ENCODE results near the gene SIM2.

Gene SIM2

DNA sequence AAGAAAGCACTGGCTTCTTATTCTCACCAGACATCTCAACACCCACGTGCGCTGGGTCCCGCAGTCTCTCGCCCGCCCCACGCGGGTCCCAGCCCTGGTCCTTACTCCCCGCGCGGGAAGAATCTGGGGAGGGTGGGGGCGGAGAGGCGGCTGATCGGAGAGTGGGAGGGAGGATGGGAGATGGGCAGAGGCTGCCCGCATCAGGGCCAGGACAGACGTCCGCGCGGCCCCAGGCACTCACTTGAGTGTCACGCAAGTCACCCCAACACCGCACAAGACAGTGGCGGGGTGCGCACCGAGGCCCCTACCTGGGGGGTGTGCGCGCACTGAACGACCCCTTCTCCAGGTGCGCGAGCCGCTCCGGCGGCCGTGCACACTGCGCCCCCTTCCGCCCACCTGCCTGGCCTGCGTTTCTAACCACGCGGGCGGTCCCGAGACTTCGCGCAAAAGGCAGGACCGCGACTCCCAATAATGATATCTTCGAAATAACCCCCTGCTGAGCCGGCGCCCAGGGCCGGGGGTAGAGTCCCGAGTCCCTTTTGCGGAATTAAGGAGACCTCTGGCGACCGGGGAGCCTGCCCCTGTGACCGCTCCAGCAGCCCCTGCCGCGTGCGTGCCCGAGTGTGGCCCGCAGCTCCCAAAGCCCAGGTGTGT is 6.0 kb upstream of the SIM2 start:
- peak; percentile 41 for DNase-seq (ENCODE audit: low spot score)
- in situ Hi-C loops (cut with MboI; ENCODE audit: low sequenced_read_pairs, unreplicated experiment), result no loop called here
- TF ChIP-seq, protein P1, sequence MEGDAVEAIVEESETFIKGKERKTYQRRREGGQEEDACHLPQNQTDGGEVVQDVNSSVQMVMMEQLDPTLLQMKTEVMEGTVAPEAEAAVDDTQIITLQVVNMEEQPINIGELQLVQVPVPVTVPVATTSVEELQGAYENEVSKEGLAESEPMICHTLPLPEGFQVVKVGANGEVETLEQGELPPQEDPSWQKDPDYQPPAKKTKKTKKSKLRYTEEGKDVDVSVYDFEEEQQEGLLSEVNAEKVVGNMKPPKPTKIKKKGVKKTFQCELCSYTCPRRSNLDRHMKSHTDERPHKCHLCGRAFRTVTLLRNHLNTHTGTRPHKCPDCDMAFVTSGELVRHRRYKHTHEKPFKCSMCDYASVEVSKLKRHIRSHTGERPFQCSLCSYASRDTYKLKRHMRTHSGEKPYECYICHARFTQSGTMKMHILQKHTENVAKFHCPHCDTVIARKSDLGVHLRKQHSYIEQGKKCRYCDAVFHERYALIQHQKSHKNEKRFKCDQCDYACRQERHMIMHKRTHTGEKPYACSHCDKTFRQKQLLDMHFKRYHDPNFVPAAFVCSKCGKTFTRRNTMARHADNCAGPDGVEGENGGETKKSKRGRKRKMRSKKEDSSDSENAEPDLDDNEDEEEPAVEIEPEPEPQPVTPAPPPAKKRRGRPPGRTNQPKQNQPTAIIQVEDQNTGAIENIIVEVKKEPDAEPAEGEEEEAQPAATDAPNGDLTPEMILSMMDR (IDR thresholded peaks at IDR 0.05; ENCODE audit: borderline replicate concordance, control extremely low read depth, extremely low read depth, insufficient read depth, missing control alignments), result peak; percentile 3

GRCh38 chr21:36693489-36694030 is 5.4 kb upstream of the SIM2 start:
- in situ Hi-C loops (cut with MboI; ENCODE audit: low sequenced_read_pairs, unreplicated experiment), result no loop called here
- DNase-seq (ENCODE audit: low spot score), result peak; percentile 26

GRCh38 chr21:36694031-36694515 is 4.8 kb upstream of the SIM2 start:
- in situ Hi-C loops (cut with MboI; ENCODE audit: low sequenced_read_pairs, unreplicated experiment), result no loop called here
- TF ChIP-seq, protein P1 (IDR thresholded peaks at IDR 0.05; ENCODE audit: borderline replicate concordance, control extremely low read depth, extremely low read depth, insufficient read depth, missing control alignments), result no peak
- peak; percentile 29 for DNase-seq (ENCODE audit: low spot score)

More at GRCh38 chr21:36693489-36694030, 5.4 kb upstream of the SIM2 start:
- TF ChIP-seq, protein P1 (IDR thresholded peaks at IDR 0.05; ENCODE audit: borderline replicate concordance, control extremely low read depth, extremely low read depth, insufficient read depth, missing control alignments), result no peak

GRCh38 chr21:36694593-36695282 is 4.2 kb upstream of the SIM2 start:
- in situ Hi-C loops (cut with MboI; ENCODE audit: low sequenced_read_pairs, unreplicated experiment), result no loop called here
- DNase-seq (ENCODE audit: low spot score), result peak; percentile 24
- TF ChIP-seq, protein P1 (IDR thresholded peaks at IDR 0.05; ENCODE audit: borderline replicate concordance, control extremely low read depth, extremely low read depth, insufficient read depth, missing control alignments), result no peak

- in situ Hi-C loops (cut with MboI; ENCODE audit: low sequenced_read_pairs, unreplicated experiment), result no loop called here
- TF ChIP-seq, protein P1 (IDR thresholded peaks at IDR 0.05; ENCODE audit: borderline replicate concordance, control extremely low read depth, extremely low read depth, insufficient read depth, missing control alignments), result no peak
- no peak for DNase-seq (ENCODE audit: low spot score)
Measured at GRCh38 chr21:36695283-36695634, 3.7 kb upstream of the SIM2 start.

DNA sequence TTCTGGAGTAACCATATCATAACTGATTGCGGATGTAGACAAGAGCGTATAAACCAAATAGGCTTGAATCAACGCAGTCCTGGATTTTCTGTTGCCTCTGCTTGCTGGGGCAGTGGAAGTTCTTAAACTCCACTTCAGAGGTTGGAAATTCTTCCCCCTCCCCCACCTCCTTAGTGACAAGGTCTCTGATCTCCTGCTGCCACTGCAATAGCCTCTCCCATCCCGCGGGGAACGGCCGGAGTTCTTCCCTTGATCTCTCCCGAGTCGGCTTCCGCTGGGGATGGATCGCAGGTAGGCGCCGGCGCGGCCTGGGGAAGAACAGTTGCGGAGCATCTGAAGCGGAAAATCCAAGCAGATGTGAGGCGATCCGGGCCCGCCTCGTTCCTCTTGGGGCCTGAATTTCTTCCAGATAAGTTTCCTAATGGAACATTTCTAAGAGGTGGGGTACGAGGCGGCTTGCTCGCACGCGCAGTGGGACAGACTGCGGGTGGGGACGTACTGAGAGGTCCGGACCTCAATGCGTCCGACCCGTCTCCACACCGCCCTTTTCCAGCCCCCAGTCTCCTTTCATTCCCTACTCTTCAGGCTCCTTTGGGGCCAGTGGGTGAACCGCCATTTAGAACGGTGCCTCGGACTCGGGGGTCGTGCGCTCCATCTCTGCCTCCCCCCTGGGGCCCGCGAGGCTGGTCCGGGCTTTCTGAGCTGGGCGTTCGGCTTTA is 3.1 kb upstream of the SIM2 start:
- peak; percentile 25 for DNase-seq (ENCODE audit: low spot score)
- TF ChIP-seq, protein P1 (IDR thresholded peaks at IDR 0.05; ENCODE audit: borderline replicate concordance, control extremely low read depth, extremely low read depth, insufficient read depth, missing control alignments), result no peak
- in situ Hi-C loops (cut with MboI; ENCODE audit: low sequenced_read_pairs, unreplicated experiment), result no loop called here

Measured in GM13976 (cell line).